WERI-Rb-1 (cell line): ENCODE data around the gene EHD1.

Experiments used
- DNase-seq: peaks from one replicate; pipeline ENCODE4 v3.0.0-alpha.2; 2020
- H3K27ac ChIP-seq: fragments of 250-450 bp; sonication (Bioruptor Pico); 2 replicates; pipeline ENCODE4 v1.5.1; 2020; ENCODE audit warnings: mild to moderate bottlenecking, moderate library complexity
- H3K27me3 ChIP-seq: fragments of 250-450 bp; sonication (Bioruptor Pico); 2 replicates; pipeline ENCODE4 v1.5.1; 2021; ENCODE audit warnings: mild to moderate bottlenecking, low read depth, moderate library complexity; ENCODE audit not compliant: insufficient read depth, severe bottlenecking
- H3K36me3 ChIP-seq: fragments of 250-450 bp; sonication (Bioruptor Pico); 2 replicates; pipeline ENCODE4 v1.5.1; 2020; ENCODE audit warnings: mild to moderate bottlenecking, moderate library complexity
- H3K4me3 ChIP-seq: 2 replicates; pipeline ENCODE4 v1.5.1; 2011; ENCODE audit warnings: low read depth, mild to moderate bottlenecking, control low read depth, low read length
- H3K9me3 ChIP-seq: fragments of 250-450 bp; sonication (Bioruptor Pico); 2 replicates; pipeline ENCODE4 v1.5.1; 2021; ENCODE audit warnings: mild to moderate bottlenecking, moderate library complexity; ENCODE audit not compliant: severe bottlenecking
- TF ChIP-seq, protein P1 (sequence below): IDR thresholded peaks from 2 replicates; pipeline ENCODE4 v1.5.1; 2011; ENCODE audit warnings: low read depth, mild to moderate bottlenecking, control low read depth, inconsistent platforms, low read length

The EHD1 gene

DNA sequence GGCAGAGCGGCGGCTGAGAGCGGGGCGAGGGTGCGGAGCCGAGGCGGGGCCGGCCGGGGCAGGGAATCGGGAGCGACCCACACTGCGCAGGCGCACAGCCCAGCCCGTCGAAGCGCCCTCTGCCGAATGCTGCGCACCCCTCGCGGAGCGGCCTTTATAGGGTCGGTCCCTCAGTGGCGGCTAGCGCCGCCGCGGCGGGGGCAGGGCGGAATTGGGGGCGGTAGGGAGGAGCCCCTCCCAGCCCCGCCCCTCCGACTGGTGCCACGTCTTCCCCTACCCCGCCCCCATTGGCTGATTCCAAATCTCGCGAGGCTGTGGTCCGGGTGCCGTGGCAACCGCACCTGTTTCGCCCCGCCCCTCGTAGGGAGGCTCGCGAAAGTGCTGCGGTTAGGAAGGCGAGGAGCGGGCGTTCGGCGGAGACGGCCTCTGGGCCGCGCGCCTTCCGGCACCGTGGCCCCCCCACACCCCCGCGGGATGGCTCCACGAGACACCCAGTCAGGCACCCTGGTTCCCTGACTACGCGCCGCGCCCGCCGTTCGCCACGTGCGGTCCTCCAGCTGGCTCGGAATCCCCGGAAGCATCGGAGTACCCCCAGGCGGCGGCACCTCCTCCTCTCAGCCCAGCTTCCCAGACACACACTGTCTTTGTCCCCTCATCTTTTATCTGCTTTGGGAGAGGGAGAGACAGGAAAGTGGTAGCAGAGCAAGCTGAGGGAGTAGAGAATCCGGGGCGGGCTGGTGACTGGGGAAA, at the start of gene EHD1:
Gene EHD1 (minus strand): TSS at position 128 of the 750 bp plus-strand sequence. CDS start 157 bp downstream, outside the sequence.
- Histone ChIP-seq H3K27ac (peak within 1 kb of the TSS; percentile 74), H3K27me3 (no peaks in the 10 kb centered on the region), H3K4me3 (peak within 1 kb of the TSS; percentile 66), H3K36me3 (peaks cover 3% of the 10 kb centered on the region; the same call in 1 of the 2 replicates), H3K9me3 (no peaks in the 10 kb centered on the region)
- TF ChIP-seq, protein P1, sequence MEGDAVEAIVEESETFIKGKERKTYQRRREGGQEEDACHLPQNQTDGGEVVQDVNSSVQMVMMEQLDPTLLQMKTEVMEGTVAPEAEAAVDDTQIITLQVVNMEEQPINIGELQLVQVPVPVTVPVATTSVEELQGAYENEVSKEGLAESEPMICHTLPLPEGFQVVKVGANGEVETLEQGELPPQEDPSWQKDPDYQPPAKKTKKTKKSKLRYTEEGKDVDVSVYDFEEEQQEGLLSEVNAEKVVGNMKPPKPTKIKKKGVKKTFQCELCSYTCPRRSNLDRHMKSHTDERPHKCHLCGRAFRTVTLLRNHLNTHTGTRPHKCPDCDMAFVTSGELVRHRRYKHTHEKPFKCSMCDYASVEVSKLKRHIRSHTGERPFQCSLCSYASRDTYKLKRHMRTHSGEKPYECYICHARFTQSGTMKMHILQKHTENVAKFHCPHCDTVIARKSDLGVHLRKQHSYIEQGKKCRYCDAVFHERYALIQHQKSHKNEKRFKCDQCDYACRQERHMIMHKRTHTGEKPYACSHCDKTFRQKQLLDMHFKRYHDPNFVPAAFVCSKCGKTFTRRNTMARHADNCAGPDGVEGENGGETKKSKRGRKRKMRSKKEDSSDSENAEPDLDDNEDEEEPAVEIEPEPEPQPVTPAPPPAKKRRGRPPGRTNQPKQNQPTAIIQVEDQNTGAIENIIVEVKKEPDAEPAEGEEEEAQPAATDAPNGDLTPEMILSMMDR: peak; percentile 79
- peak; percentile 99 for DNase-seq

DNA sequence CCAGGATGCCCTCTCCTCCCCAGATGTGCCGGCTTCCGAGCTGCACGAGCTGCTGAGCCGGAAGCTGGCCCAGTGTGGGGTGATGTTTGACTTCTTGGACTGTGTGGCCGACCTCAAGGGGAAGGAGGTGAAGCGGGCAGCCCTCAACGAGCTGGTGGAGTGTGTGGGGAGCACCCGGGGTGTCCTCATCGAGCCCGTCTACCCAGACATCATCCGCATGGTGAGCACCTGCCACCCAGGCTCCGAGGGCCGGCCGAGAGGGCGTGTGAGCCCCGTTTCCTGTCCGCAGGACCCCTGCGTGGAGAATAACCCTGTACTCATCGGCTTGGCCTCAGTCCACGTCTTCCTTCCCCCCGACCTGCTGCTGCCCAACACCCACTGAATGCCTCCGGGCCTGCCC, 48.3 kb upstream of the EHD1 start:
- Histone ChIP-seq H3K27me3 (no peaks in the 10 kb centered on the region), H3K36me3 (peaks cover 6% of the 10 kb centered on the region)
- DNase-seq: no peak

DNA sequence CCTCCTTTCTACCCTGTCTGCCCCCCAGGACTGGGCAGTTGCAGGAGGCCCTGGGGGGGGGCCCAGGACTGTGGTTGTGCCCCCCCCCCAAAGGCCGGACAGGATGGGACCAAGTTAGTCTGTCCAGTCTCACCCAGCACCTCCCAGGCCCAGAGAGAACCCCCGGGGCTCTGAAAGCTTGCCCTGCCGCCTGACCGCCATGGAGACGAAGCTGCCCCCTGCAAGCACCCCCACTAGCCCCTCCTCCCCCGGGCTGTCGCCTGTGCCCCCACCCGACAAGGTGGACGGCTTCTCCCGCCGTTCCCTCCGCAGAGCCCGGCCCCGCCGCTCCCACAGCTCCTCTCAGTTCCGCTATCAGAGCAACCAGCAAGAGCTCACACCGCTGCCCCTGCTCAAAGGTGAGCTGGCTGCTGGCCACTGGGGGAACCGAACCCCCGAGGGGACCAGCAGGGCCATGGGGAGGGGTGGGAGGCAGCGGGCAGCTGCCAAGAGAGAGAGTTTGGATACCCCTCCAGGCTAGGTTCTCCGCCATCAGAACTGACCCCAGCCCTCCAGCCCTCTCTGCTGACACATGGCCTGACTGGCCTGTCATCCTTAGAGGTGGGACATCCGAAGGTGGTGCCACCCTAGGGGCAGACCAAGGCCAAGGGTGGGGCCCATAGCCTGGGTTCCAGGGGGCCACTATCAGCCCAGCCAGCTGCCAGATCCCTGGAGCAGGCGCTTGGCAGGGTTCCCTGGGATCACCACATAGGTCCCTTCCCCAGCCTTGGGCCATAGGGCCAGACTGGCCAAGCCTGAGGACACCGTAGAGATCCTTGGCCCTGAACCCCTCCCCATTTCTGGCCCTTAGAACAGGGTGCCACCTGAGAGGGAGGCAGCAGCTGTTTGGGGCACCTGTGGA, 47.4 kb upstream of the EHD1 start:
- Histone ChIP-seq H3K27ac (no peak overlapping the region), H3K36me3 (peaks cover 3% of the 10 kb centered on the region; the same call in 1 of the 2 replicates), H3K27me3 (no peaks in the 10 kb centered on the region), H3K9me3 (no peaks in the 10 kb centered on the region), H3K4me3 (peak overlapping the region; percentile 71; the same call in 1 of the 2 replicates)
- TF ChIP-seq, protein P1: no peak
- no peak for DNase-seq

More for the DNA sequence above, 48.3 kb upstream of the EHD1 start:
- Histone ChIP-seq H3K9me3 (no peaks in the 10 kb centered on the region), H3K27ac (no peak overlapping the region), H3K4me3 (no peak overlapping the region)
- TF ChIP-seq, protein P1: no peak

DNA sequence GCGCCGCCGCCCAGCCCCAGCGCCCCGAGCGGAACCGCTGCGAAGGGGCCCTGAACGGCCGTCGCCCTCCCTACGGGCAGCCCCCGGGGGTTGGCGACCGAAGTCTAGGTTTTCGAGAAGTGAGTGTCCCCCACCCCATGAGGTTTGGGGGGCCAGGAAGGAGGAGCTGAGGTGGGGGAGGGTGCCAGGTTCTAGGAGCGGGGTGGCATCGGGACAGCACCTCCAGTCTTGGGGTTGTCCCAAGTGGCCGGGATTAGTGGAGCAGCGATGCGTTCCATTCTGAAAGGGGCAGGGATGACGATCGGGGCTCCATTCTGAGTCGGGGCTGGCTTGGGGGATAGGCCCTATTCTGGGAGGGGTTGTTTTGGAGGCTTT, 46.5 kb upstream of the EHD1 start:
- H3K36me3 ChIP-seq: no peaks in the 10 kb centered on the region
- DNase-seq: peak; percentile 26
- TF ChIP-seq, protein P1: no peak
- H3K27me3 ChIP-seq: no peaks in the 10 kb centered on the region
- peak overlapping the region; percentile 85 for H3K27ac ChIP-seq
- peak overlapping the region; percentile 71 for H3K4me3 ChIP-seq
- H3K9me3 ChIP-seq: no peaks in the 10 kb centered on the region

DNA sequence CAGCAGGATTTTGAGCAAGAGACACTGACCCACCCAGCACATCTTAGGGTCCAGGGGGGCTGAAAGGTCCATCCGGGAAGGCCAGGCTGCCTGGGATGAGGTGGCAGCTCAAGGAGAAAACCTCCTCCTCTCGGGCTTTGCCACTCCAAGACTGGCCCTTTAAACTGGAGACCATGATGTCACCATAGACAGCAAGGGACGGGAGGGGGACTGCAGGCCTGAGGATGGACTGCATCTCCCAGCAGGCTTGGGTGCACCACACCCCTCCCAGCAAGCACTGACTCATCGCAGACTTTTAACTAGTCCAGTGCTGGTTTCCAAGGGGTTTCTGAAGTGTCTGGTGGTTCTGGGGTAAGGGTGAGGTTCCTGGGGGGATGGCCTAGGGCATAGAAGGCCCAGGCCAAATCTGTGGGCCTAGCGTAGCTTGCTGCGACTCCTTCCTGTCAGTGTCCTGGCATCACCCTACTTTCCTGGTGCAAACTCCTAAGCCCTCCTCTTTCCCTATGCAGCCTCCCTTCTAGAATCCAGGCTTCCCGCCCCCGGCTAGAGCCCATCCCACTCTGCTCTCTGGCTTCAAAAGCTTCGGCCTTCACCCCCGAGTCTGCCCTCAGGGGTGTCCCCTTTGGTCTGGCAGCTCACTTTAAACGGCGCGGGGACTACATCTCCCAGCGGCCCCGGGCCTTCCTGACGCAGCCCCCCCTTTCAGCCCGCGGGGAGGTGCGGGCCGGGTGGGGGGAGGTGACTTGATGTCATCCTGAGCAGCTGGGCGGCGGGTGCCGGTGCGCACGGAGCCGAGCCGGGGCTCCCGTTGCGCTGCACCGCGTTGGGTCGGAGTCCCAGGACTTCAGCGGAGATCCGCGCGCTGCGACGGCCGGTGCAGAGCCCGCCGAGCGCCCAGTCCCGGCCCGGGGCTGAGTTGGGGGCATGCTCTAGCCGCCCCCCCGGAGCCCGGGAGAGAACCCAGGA, 45.8 kb upstream of the EHD1 start, which contains the start of gene PPP2R5B:
Gene PPP2R5B (plus strand): TSS at position 746 of the 966 bp plus-strand sequence. CDS start 1,046 bp downstream, outside the sequence.
- Histone ChIP-seq H3K27ac (peak within 1 kb of the TSS; percentile 85), H3K4me3 (peak within 1 kb of the TSS; percentile 71), H3K36me3 (no peaks in the 10 kb centered on the region), H3K9me3 (no peaks in the 10 kb centered on the region), H3K27me3 (no peaks in the 10 kb centered on the region)
- peak; percentile 92 for DNase-seq
- TF ChIP-seq, protein P1: no peak
